ENCODE results near the gene HOXA3.

Gene HOXA3

GRCh38 chr7:27101957-27102580 lies 50.3 kb downstream of the HOXA3 start:
- peak overlapping the region; percentile 91 for H3K4me3 ChIP-seq (ENCODE audit: low read depth, low read length)
- in situ Hi-C loops (cut with HindIII; ENCODE audit: low sequenced_read_pairs), result no loop called here

DNA sequence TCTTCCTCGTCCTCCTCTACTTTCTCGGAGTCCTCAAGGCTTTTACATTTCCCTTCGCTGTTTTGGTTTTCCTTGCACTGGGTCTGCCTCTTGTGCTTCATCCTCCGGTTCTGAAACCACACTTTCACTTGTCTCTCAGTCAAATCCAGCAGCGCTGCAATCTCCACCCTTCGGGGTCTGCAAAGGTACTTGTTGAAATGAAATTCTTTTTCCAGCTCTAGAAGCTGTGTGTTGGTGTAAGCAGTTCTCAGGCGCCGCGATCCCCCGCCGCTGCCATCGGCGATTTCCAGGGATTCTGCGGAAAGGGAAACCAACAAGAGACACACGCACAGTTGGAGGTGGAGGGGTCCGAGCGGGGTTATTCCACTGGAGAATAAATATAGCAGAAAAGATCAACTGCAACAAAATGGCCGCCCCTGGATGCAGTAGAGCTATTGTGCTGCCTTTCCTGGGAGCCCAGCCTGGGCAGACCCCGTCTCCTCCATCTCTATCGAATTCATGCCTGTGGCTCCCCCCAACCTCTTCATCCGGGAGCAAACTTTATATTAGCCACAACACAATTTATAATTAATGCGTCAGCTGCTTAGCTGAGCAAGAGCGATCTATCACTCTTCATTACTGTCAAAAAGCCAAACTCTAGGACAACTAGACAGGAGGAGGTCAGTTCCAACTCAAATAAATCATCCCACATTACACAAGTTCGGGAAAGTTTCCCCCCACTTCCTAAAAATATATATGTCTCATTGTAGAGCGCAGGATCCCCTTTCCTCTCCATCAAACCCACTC lies 51.0 kb downstream of the HOXA3 start:
- in situ Hi-C loops (cut with HindIII; ENCODE audit: low sequenced_read_pairs), result no loop called here
- DNase-seq (ENCODE audit: low read depth), result no peak
- TF ChIP-seq, protein P1, sequence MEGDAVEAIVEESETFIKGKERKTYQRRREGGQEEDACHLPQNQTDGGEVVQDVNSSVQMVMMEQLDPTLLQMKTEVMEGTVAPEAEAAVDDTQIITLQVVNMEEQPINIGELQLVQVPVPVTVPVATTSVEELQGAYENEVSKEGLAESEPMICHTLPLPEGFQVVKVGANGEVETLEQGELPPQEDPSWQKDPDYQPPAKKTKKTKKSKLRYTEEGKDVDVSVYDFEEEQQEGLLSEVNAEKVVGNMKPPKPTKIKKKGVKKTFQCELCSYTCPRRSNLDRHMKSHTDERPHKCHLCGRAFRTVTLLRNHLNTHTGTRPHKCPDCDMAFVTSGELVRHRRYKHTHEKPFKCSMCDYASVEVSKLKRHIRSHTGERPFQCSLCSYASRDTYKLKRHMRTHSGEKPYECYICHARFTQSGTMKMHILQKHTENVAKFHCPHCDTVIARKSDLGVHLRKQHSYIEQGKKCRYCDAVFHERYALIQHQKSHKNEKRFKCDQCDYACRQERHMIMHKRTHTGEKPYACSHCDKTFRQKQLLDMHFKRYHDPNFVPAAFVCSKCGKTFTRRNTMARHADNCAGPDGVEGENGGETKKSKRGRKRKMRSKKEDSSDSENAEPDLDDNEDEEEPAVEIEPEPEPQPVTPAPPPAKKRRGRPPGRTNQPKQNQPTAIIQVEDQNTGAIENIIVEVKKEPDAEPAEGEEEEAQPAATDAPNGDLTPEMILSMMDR (IDR thresholded peaks at IDR 0.05; ENCODE audit: low read depth, low read length, missing control alignments), result no peak
- peak overlapping the region; percentile 91 for H3K4me3 ChIP-seq (ENCODE audit: low read depth, low read length)

More at GRCh38 chr7:27101957-27102580, 50.3 kb downstream of the HOXA3 start:
- no peak for DNase-seq (ENCODE audit: low read depth)
- TF ChIP-seq, protein P1 (IDR thresholded peaks at IDR 0.05; ENCODE audit: low read depth, low read length, missing control alignments), result no peak

DNA sequence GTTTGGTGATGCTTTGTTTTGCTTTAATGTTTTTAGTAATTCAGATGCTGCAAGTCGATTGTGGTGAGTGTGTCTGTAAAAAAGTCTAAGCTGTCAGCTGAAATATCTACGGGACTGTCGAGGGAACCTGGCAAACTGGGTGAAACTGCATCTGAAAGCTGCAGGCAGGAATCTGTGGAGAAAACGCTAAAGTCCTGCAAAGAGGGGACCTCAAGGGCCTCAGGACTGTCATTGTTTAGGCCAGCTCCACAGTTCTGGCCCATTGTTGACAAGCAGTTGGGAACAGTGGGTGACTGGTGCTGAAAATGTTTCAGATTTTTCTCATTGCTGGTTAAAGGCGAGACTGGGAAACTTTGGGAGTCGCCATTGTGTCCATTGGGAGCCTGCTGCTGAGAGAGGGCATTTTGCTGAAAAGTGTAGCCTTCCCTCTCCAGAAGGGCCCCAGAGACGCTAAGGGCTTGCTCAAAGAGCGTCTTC lies 51.7 kb downstream of the HOXA3 start:
- in situ Hi-C loops (cut with HindIII; ENCODE audit: low sequenced_read_pairs), result no loop called here
- peak overlapping the region; percentile 91 for H3K4me3 ChIP-seq (ENCODE audit: low read depth, low read length)

GRCh38 chr7:27099453-27100370 lies 52.7 kb downstream of the HOXA3 start:
- TF ChIP-seq, protein P1 (IDR thresholded peaks at IDR 0.05; ENCODE audit: low read depth, low read length, missing control alignments), result no peak
- H3K4me3 ChIP-seq (ENCODE audit: low read depth, low read length), result peak overlapping the region; percentile 91
- DNase-seq (ENCODE audit: low read depth), result no peak
- in situ Hi-C loops (cut with HindIII; ENCODE audit: low sequenced_read_pairs), result no loop called here

More for the DNA sequence above, 51.7 kb downstream of the HOXA3 start:
- TF ChIP-seq, protein P1 (IDR thresholded peaks at IDR 0.05; ENCODE audit: low read depth, low read length, missing control alignments), result no peak
- no peak for DNase-seq (ENCODE audit: low read depth)

DNA sequence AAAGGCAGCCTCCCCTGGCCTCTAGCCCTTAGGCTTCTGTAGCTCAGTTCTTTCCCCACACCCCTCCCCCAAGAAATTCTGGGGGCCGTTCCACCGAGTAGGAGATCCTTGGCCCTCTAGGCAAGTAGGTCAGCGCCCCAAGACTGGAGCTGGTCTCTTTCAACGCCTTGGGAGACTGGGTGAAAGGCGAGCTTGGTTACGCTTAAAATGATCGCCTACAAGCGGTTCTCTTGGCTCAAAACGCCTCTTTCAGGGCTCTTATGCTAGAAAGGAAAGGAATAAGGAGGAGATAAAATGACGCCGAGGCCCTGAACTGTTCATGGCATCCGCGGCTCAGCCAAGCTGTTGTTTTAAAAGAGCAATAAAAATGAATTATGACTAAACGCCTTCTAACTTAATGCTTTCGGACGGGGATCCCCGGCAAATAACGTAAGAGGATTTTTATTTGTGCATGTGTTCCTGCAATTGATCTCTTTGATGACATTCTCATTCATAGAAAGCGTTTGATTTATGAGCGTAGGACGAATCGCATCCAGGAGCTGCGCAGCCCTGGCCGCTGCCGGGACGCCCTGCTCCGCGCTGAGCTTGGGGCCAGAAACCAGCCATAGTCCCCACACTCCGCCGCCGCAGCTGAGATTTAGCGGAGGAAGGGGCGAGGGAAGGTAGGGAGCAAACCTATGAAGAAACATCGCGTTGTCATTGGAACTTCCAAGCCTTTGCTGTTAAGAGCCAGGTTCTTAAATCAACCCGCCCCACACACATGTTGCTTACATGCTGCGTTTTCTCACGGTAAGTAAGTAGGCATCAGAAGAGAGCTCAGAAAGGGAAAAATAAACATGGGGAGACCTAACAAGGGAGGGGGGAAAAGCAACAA lies 53.6 kb downstream of the HOXA3 start:
- in situ Hi-C loops (cut with HindIII; ENCODE audit: low sequenced_read_pairs), result no loop called here
- TF ChIP-seq, protein P1 (IDR thresholded peaks at IDR 0.05; ENCODE audit: low read depth, low read length, missing control alignments), result no peak
- peak overlapping the region; percentile 91 for H3K4me3 ChIP-seq (ENCODE audit: low read depth, low read length)
- DNase-seq (ENCODE audit: low read depth), result no peak
